DOHH2 (cell line): ENCODE results near the gene PLAAT2.

Experiments
- EZH2phosphoT487 ChIP-seq: fragments of 200-600 bp; sonication (generic); IDR thresholded peaks from 2 replicates; pipeline ENCODE4 v1.6.1; 2017; ENCODE audit warnings: borderline replicate concordance, mild to moderate bottlenecking, antibody characterized with exemption, low read length, moderate library complexity, mixed read lengths
- TF ChIP-seq, protein P1 (sequence below): fragments of 200-600 bp; sonication (generic); IDR thresholded peaks from one replicate; pipeline ENCODE4 v1.5.1; 2014; ENCODE audit warnings: antibody characterized with exemption, mild to moderate bottlenecking, low read depth, low read length; ENCODE audit not compliant: poor library complexity, severe bottlenecking

DNA sequence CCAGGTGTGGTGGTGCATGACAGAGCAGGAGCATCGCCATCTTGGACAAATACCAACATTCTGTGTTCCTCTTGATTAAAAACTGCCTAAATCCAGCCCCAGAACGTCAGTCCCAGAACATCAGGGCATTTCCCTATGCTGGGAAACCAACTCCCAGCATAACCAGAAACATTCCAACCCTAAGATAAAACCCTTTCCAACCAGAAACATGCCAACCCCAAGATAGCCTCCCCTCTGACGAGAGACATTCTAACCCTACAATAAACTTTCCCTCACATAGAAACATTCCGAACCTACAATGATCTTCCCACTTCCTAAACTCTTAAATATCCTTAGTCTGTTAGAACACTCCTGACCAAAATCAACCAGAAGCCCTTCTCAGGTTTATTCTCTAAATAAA lies 15.0 kb downstream of the PLAAT2 start:
- TF ChIP-seq, protein P1, sequence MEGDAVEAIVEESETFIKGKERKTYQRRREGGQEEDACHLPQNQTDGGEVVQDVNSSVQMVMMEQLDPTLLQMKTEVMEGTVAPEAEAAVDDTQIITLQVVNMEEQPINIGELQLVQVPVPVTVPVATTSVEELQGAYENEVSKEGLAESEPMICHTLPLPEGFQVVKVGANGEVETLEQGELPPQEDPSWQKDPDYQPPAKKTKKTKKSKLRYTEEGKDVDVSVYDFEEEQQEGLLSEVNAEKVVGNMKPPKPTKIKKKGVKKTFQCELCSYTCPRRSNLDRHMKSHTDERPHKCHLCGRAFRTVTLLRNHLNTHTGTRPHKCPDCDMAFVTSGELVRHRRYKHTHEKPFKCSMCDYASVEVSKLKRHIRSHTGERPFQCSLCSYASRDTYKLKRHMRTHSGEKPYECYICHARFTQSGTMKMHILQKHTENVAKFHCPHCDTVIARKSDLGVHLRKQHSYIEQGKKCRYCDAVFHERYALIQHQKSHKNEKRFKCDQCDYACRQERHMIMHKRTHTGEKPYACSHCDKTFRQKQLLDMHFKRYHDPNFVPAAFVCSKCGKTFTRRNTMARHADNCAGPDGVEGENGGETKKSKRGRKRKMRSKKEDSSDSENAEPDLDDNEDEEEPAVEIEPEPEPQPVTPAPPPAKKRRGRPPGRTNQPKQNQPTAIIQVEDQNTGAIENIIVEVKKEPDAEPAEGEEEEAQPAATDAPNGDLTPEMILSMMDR: no peak
- no peak for TF ChIP-seq EZH2phosphoT487
